Measurements from ENCODE around the gene PIGZ. TPM values are rescaled to one million over a fixed set of nuclear protein-coding genes. Genes with fewer than 3 reads are reported as not detected.

PIGZ gene
- polyA plus RNA-seq (ENCODE audit: insufficient read length in 4 of 4) = 1 to 10 TPM; 1.0 to 2.2 (median 1.8) TPM

GRCh38 chr3:196968233-196969133, at the start of gene PIGZ:
TSS of gene PIGZ (minus strand) at chr3:196968833. CDS start at chr3:196952031, 16,802 bp downstream.
- no peak for DNase-seq (ENCODE audit: low read depth in 4 of 4, low spot score in 3 of 4)

- DNase-seq (ENCODE audit: low read depth in 4 of 4, low spot score in 3 of 4) = no peak
Observed at GRCh38 chr3:197017003-197017402, 48.4 kb upstream of the PIGZ start.

DNA sequence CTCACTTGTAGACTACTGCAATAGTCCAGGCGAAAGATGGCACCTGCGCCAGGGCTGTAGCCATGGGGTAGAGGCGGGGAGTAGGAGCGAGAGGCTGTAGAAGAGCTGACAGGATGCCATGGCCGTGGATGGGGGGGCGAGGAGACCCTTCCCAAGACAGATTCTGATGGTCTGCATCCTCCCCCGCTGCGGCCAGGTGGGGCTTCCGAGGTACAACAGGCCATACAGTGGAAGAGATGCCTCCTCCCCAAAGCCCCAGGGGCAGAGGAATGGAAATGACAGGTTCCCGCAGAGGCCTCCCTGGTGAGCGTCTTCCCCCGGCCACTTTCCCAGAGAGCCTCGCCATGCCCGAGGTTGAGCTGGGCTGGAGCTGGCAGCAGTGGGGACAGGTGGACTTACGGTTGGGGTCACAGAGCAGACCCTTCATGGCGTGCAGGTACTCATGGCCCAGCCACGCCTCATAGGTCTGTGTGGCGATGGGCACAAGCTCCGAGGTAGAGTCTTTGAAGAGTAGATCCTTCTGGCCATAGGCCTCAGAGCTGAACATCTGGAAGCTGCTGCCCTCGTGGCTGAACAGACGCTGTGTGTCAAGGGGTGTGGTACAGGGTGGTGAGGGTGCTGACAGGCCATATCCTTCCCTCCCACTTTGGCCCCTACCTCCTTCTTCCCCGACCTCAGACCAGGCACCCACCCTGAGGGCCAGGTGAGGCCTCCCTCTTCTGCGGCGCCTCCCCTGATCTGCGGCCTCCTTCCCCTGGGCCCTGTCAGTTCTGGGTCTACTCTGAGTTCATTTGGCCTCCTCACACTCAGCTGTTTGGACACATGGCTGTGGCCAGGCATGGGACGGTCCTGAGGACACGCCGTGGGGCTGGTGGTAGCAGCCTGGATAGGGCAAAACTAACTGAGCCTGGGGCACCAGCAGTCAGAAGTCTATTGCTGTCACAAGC, 47.4 kb upstream of the PIGZ start:
- no peak for DNase-seq (ENCODE audit: low read depth in 4 of 4, low spot score in 3 of 4)

DNA sequence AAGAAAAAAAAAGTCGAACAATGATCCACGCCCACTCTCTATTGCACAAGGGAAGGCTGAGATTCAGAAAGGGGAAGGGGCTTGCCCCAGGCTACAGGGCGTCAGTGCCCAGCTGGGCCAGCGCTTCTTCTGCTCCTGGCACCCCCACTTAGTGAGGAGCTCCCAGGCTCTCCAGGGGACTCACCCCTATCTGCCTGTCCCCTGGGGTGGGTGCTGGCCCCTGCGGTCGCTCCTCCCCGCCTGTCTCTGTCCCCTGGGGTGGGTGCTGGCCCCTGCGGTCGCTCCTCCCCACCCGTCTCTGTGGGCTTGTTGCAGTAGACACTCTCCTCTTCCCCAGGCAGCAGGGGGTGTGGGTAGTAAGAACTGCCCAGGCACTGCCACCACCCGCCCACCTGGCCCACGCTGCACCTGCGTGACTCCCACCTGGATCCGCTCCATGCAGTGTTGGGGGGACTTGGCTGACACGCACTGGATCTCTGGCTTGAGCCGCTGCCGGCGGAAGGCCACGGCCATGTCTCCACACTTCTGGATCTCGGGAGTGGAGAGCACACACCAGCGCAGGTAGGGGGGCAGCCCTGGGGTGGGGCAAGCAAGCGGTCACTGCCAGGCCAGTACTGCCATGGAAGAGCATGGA, 46.4 kb upstream of the PIGZ start:
- DNase-seq (ENCODE audit: low read depth in 4 of 4, low spot score in 3 of 4) = no peak

DNA sequence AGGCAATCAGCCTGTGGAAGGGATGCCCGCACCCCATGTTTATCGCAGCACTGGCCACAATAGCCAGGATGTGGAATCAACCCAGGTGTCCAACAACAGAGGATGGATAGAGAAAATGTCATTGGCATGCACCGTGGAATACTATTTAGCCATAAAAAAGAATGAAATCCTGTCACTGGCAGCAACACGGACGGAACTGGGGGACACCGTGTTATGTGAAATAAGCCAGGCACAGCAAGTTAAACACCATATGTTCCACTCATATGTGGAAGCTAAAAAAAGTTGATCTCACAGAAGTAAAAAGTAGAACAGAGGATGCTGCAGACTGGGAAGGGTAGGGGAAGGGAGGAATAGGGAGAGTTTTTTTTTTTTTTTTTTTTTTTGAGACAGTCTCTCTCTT, 45.4 kb upstream of the PIGZ start:
- DNase-seq (ENCODE audit: low read depth in 4 of 4, low spot score in 3 of 4) = no peak

- no peak for DNase-seq (ENCODE audit: low read depth in 4 of 4, low spot score in 3 of 4)
Observed at GRCh38 chr3:197012540-197012883, 43.9 kb upstream of the PIGZ start.

GRCh38 chr3:197011780-197012539, 43.3 kb upstream of the PIGZ start:
- DNase-seq (ENCODE audit: low read depth in 4 of 4, low spot score in 3 of 4) = no peak

DNA sequence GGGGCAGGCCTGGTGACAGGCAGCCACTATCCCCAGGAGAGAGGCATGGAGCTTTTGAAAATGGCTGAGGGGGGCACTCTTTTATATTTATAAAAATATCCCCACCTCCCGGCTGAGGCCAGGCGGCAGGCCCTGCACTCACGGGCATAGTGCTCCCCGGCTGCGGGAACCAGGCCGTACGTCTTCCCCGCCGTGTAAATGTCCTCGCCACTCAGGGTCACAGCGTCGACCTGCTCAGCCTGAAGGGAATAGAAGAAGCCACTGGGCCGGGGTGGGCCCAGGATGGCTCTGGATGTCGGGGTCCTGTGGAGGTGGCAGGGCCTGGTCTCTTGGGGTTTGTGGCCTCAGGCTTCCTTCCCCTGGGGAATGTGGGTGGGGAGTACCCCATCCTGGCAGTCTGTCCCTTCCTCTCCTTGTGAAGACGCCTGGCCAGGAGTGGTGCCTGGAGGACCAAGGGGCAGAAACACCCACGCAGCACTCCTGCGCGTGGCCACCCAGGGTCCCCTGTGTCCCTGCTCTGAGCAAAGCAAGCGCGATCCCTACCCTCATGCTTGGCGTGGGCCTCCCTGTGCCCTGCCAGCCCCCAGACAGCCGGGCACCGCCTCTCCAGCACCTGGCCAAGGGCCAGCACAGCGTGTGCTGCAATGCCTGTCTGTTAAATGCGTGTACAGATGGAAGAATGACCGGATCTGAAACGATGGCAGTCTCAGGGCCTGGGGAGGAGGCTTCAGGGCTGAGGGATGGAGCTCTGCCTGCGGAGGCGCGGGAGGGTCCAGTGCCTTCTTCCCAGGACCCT, 42.1 kb upstream of the PIGZ start:
- DNase-seq (ENCODE audit: low read depth in 4 of 4, low spot score in 3 of 4) = no peak

GRCh38 chr3:197009532-197010019, 40.9 kb upstream of the PIGZ start:
- no peak for DNase-seq (ENCODE audit: low read depth in 4 of 4, low spot score in 3 of 4)

GRCh38 chr3:197008436-197009209, 40.0 kb upstream of the PIGZ start:
- DNase-seq (ENCODE audit: low read depth in 4 of 4, low spot score in 3 of 4) = no peak

DNA sequence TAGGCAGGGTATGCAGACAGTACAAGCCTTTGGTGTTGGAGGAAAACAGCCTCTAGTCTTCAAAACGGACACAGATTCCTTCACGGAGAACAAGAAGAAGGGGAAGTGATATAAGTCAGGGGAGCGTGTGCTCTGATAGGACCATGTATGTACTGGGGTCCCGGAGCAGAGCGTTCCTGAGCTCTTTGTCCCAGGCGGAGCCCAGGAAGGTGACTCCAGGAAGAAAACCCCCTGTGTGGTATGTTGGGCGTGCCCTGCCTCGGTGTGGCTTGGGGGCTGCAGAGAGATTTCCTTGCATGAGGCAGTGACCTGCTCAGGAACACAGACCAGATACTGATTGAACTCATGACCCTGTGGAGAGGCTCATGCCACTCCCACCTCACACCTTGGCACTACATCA, 39.3 kb upstream of the PIGZ start:
- no peak for DNase-seq (ENCODE audit: low read depth in 4 of 4, low spot score in 3 of 4)

DNA sequence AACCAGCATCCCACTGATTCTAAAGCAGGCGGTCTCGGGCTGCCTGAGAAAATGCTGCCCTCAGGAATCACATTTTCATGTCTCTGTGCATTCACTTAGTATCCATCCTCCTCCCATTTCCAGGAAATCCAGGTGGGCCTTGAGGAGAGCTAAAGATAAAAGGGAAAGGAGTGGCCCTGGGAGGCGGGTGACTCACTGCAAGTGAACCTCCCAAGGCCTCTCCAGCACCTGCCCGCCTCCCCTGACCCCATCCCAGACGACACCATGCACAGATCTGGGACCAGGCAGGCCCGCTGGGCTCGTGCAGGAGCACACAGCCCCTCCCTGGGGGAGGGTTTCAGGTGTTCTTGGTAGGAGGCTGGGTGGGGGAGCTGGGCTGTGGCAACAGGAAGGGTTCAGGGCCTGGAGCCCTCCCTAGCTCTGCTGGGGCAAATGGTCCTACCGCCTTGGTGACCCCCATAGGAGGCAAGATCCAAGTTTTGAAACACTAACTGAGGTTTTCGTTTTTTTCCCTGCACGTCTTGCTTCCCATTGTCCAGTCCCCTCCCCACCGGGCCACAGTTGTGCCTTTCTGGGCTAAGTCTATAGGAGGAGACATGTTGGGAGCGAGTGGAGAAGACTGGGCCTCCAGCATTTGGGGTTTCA, 38.8 kb upstream of the PIGZ start:
- DNase-seq (ENCODE audit: low read depth in 4 of 4, low spot score in 3 of 4) = no peak

- DNase-seq (ENCODE audit: low read depth in 4 of 4, low spot score in 3 of 4) = no peak
Observed at GRCh38 chr3:197006860-197007259, 38.2 kb upstream of the PIGZ start.

DNA sequence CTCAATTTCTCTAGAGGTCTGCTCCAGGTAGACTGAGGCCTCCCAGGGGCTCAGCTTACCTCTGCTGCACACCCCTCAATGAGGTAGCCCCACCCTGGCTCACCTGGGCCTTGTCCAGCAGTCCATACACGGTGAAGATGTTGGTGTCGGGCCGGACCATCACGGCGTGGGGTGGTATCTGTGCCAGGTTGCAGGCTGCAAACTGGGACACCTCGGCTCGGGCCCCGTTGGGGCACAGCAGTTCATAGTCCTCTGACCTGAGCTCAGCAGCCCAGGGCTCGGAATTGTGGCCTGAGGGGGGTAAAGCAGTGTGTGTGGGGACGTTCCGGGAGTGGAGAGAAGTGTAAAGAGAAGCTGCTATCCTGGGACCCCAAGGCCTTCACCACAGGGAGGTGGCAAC, 37.8 kb upstream of the PIGZ start:
- DNase-seq (ENCODE audit: low read depth in 4 of 4, low spot score in 3 of 4) = no peak

DNA sequence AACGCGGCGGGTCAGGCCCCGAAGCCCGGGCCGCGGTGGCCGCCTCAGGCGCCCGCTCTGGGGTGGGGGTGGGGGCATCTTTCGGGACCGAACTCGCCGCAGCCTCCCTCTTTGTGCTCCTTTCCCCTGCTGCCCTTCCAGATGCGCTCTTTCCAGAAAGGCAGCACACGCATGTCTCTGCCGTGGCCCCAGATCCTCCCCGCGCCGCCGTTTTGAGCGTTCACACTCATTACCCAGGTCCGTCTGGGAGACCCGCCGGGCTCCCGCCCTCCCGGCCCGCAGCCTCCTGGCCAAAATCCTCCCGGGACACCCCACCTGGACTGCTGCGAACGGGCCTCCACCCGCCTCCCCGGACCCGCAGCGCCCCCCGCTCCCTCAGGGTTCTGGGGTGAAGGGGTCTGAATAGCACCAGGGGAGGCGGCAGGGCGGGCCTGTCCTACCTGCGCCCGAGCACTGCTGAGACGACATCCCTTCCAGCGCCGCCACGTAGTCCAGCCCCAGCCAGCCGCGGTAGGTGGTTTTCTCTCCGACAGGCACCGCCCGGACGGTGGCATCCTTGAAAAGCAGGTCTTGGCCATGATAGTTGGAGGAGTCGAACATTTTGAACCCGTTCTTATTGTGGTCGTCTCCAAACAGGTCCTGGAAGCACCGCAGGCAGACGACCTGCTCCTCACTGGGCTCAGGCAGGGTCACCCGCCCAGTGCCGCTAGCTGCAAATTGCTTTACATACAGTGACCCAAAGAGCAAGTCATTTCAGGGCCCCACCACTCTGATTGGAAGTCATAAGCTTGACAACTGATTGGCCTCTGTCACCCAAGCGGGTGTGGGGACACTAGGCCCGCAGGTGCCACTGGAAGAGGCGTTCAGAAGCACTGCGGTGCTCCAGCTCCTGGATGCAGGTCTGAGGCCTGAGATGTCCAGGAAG, 35.1 kb upstream of the PIGZ start:
- no peak for DNase-seq (ENCODE audit: low read depth in 4 of 4, low spot score in 3 of 4)

DNA sequence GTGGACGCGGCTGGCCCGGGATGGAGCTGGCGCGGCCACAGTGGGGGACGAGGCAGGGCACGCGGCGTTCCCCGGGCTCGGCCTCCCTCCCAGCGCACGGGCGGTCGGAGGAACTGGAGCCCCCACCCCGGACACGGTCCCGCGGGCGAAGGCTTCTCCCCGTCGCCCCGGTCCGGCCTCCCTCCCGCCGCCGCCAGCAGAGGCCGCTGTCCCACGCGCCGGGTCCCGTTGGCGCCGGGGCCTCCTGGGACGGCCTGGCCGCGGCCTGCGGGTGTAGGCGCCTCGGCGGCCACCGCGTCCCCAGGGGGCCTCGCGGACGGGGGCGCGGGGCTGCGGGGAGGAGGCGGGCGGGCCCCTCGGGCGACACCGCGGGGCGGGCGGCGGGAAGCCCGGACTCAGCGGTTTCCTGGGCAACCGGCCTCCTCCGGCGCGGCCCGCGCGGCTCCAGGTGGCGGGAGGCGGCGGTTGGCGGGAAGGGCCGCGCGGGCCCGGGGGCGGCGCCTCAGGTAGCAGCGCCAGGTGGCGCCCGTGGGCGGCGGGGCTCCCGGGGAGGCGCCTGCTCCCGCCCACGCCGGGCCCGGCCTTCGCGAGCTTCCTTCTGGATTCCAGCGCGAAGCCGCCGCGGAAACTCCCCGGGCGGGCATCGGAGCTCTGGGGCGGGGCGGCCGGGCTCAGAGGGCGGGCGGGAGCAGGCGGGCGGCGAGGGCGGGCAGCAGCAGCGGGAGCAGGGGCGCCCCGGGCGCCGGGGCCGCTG, 34.2 kb upstream of the PIGZ start:
- no peak for DNase-seq (ENCODE audit: low read depth in 4 of 4, low spot score in 3 of 4)
